HepG2 (cell line): ENCODE data around the gene SNIP1. TPM values are rescaled to one million over a fixed set of nuclear protein-coding genes. Genes with fewer than 3 reads are reported as not detected.

Experiments used
- ATF7-NPFF ChIP-seq: sonication (generic); formaldehyde crosslinking; IDR thresholded peaks from 2 replicates; pipeline ENCODE4 v1.8.1; 2023; ENCODE audit warnings: mild to moderate bottlenecking, low read depth, missing genetic modification reagents, moderate library complexity
- BORCS8-MEF2B ChIP-seq: sonication (generic); formaldehyde crosslinking; IDR thresholded peaks from 2 replicates; pipeline ENCODE4 v1.8.0; 2022; ENCODE audit warnings: mild to moderate bottlenecking, missing genetic modification reagents
- GTF2F1 ChIP-seq: fragments of 150-350 bp; IDR thresholded peaks from 2 replicates; pipeline ENCODE4 v1.6.1; 2014; ENCODE audit warnings: low read length
- HES4 ChIP-seq: sonication (generic); formaldehyde crosslinking; IDR thresholded peaks from 2 replicates; pipeline ENCODE4 v1.9.0; 2021; ENCODE audit warnings: mild to moderate bottlenecking, missing genetic modification reagents, borderline replicate concordance
- NFYC ChIP-seq: IDR thresholded peaks from 2 replicates; pipeline ENCODE4 v1.6.1; 2016; ENCODE audit warnings: missing genetic modification reagents, missing compliant biosample characterization
- SRF ChIP-seq: IDR thresholded peaks from 2 replicates; pipeline ENCODE4 v1.6.1; 2011; ENCODE audit warnings: mild to moderate bottlenecking, low read depth, low read length, moderate library complexity
- SRSF9 ChIP-seq: fragments of 200-400 bp; formaldehyde crosslinking; IDR thresholded peaks from 2 replicates; pipeline ENCODE4 v1.6.1; 2018; ENCODE audit warnings: borderline replicate concordance, mild to moderate bottlenecking, low read depth, low read length; ENCODE audit not compliant: insufficient read depth, poor library complexity, severe bottlenecking
- ZNF20 ChIP-seq: sonication (generic); formaldehyde crosslinking; IDR thresholded peaks from 2 replicates; pipeline ENCODE4 v1.4.0; 2020; ENCODE audit warnings: mild to moderate bottlenecking, moderate library complexity, missing genetic modification reagents
- ZNF296 ChIP-seq: sonication (generic); formaldehyde crosslinking; conservative IDR thresholded peaks from 2 replicates; pipeline ENCODE4 v1.5.0; 2020; ENCODE audit warnings: mild to moderate bottlenecking, missing genetic modification reagents
- ZNF772 ChIP-seq: sonication (generic); formaldehyde crosslinking; IDR thresholded peaks from 2 replicates; pipeline ENCODE4 v1.5.0; 2020; ENCODE audit warnings: mild to moderate bottlenecking, missing genetic modification reagents
- polyA plus RNA-seq, 8 experiments: library from polyadenylated mRNA; depleted of rRNA in 3 of 8; stranded (reverse) in 7 of 8; unstranded in 1 of 8; fragments of >200 nt; fragmentation: Illumina TruSeq in 4 of 8; extraction: Trizol in 4 of 8; gene quantifications; 2 replicates each; pipeline versions ENCODE4 v1.2.1 to v1.2.3, GENCODE V29; 2011 to 2016; ENCODE audit warnings: low read depth in 4 of 8, missing spikeins in 1 of 8, mixed read lengths in 1 of 8; ENCODE audit not compliant: insufficient read depth in 1 of 8
- total RNA-seq, 5 experiments: library from RNA; depleted of rRNA; stranded (reverse); fragments of >200 nt; fragmentation: Illumina TruSeq; extraction: Trizol; gene quantifications; 2 replicates each; pipeline ENCODE4 v1.2.3, GENCODE V29; 2016; ENCODE audit warnings: low read depth in 1 of 5
- TF ChIP-seq, protein P1 (sequence below): sonication (generic); formaldehyde crosslinking; IDR thresholded peaks from 2 replicates; pipeline ENCODE4 v1.4.0; 2020; ENCODE audit warnings: missing genetic modification reagents
- TF ChIP-seq, protein P2 (sequence below): sonication (generic); formaldehyde crosslinking; IDR thresholded peaks from 2 replicates; pipeline ENCODE4 v1.4.0; 2020; ENCODE audit warnings: missing genetic modification reagents
- TF ChIP-seq, protein P3 (sequence below): sonication (generic); formaldehyde crosslinking; IDR thresholded peaks from 2 replicates; pipeline ENCODE4 v1.4.0; 2020; ENCODE audit warnings: missing genetic modification reagents
- TF ChIP-seq, protein P4 (sequence below): sonication (generic); formaldehyde crosslinking; IDR thresholded peaks from 2 replicates; pipeline ENCODE4 v1.5.1; 2020; ENCODE audit warnings: mild to moderate bottlenecking, missing genetic modification reagents, borderline replicate concordance
- TF ChIP-seq, protein P5 (sequence below): sonication (generic); formaldehyde crosslinking; conservative IDR thresholded peaks from 2 replicates; pipeline ENCODE4 v1.5.0; 2020; ENCODE audit warnings: missing genetic modification reagents

The SNIP1 gene
- total and polyA plus RNA-seq, 2 of the 13 experiments (the other 11 are each of a cell fraction or from before 2014, with no cell fraction given), result 5.5 to 11.2 TPM

DNA sequence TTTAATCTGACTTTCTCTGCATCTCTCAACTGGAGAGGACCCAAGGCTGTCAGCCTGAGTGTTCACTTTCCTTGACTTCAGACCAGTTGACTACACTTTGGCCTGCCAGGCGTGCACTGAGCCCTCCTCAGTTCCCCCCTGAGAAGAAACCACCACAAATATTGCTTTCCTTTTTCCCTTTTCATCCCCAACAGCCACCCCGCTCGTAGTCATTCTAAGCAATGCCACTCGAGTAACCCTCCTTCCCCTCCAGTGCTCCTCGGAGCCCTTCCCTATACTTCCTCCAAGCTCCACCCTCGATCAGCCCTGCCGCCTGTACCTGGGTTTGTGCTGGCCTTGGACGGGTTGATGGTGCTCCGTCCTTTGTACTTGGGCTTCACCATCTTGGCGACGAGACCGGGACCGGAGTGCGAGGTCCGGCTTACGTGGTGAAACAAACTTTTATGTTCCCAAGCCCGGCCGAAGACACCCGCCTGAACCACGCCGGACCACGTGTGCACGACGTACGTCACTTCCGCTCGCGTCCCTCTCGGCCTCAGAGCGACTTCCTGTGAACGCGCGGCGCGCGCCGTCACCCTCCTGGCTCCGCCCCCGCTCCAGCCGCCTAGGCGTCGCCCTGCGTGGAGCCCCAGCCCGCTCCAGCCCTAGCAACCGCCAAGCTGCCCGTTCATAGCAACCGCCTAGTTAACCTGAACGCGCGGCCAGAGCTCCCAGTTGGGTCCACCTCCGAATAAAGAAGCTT lies 41.5 kb upstream of the SNIP1 start, which contains the start of gene GNL2 (continued):
- no peak for TF ChIP-seq ZNF20 (CRISPR knock-in tag)
- TF ChIP-seq ZNF296 (CRISPR knock-in tag), result no peak
- no peak; the same call in 1 of the 2 replicates for TF ChIP-seq NFYC
- TF ChIP-seq, protein P1, sequence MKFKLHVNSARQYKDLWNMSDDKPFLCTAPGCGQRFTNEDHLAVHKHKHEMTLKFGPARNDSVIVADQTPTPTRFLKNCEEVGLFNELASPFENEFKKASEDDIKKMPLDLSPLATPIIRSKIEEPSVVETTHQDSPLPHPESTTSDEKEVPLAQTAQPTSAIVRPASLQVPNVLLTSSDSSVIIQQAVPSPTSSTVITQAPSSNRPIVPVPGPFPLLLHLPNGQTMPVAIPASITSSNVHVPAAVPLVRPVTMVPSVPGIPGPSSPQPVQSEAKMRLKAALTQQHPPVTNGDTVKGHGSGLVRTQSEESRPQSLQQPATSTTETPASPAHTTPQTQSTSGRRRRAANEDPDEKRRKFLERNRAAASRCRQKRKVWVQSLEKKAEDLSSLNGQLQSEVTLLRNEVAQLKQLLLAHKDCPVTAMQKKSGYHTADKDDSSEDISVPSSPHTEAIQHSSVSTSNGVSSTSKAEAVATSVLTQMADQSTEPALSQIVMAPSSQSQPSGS (CRISPR knock-in tag), result peak; percentile 57; the same call in 1 of the 2 replicates
- no peak for TF ChIP-seq SRSF9
- no peak for TF ChIP-seq GTF2F1
- peak; percentile 85 for TF ChIP-seq BORCS8-MEF2B (CRISPR knock-in tag)
- TF ChIP-seq, protein P2, sequence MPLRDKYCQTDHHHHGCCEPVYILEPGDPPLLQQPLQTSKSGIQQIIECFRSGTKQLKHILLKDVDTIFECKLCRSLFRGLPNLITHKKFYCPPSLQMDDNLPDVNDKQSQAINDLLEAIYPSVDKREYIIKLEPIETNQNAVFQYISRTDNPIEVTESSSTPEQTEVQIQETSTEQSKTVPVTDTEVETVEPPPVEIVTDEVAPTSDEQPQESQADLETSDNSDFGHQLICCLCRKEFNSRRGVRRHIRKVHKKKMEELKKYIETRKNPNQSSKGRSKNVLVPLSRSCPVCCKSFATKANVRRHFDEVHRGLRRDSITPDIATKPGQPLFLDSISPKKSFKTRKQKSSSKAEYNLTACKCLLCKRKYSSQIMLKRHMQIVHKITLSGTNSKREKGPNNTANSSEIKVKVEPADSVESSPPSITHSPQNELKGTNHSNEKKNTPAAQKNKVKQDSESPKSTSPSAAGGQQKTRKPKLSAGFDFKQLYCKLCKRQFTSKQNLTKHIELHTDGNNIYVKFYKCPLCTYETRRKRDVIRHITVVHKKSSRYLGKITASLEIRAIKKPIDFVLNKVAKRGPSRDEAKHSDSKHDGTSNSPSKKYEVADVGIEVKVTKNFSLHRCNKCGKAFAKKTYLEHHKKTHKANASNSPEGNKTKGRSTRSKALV (CRISPR knock-in tag), result peak; percentile 54; the same call in 1 of the 2 replicates
- TF ChIP-seq, protein P3, sequence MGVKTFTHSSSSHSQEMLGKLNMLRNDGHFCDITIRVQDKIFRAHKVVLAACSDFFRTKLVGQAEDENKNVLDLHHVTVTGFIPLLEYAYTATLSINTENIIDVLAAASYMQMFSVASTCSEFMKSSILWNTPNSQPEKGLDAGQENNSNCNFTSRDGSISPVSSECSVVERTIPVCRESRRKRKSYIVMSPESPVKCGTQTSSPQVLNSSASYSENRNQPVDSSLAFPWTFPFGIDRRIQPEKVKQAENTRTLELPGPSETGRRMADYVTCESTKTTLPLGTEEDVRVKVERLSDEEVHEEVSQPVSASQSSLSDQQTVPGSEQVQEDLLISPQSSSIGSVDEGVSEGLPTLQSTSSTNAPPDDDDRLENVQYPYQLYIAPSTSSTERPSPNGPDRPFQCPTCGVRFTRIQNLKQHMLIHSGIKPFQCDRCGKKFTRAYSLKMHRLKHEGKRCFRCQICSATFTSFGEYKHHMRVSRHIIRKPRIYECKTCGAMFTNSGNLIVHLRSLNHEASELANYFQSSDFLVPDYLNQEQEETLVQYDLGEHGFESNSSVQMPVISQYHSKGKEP (CRISPR knock-in tag), result no peak
- peak; percentile 82 for TF ChIP-seq ATF7-NPFF (CRISPR knock-in tag)
- TF ChIP-seq SRF, result no peak
- peak; percentile 86 for TF ChIP-seq ZNF772
- TF ChIP-seq HES4 (CRISPR knock-in tag), result 0 out of 2 replicates have a peak, but pooled peaks have one; percentile 23
- TF ChIP-seq, protein P4, sequence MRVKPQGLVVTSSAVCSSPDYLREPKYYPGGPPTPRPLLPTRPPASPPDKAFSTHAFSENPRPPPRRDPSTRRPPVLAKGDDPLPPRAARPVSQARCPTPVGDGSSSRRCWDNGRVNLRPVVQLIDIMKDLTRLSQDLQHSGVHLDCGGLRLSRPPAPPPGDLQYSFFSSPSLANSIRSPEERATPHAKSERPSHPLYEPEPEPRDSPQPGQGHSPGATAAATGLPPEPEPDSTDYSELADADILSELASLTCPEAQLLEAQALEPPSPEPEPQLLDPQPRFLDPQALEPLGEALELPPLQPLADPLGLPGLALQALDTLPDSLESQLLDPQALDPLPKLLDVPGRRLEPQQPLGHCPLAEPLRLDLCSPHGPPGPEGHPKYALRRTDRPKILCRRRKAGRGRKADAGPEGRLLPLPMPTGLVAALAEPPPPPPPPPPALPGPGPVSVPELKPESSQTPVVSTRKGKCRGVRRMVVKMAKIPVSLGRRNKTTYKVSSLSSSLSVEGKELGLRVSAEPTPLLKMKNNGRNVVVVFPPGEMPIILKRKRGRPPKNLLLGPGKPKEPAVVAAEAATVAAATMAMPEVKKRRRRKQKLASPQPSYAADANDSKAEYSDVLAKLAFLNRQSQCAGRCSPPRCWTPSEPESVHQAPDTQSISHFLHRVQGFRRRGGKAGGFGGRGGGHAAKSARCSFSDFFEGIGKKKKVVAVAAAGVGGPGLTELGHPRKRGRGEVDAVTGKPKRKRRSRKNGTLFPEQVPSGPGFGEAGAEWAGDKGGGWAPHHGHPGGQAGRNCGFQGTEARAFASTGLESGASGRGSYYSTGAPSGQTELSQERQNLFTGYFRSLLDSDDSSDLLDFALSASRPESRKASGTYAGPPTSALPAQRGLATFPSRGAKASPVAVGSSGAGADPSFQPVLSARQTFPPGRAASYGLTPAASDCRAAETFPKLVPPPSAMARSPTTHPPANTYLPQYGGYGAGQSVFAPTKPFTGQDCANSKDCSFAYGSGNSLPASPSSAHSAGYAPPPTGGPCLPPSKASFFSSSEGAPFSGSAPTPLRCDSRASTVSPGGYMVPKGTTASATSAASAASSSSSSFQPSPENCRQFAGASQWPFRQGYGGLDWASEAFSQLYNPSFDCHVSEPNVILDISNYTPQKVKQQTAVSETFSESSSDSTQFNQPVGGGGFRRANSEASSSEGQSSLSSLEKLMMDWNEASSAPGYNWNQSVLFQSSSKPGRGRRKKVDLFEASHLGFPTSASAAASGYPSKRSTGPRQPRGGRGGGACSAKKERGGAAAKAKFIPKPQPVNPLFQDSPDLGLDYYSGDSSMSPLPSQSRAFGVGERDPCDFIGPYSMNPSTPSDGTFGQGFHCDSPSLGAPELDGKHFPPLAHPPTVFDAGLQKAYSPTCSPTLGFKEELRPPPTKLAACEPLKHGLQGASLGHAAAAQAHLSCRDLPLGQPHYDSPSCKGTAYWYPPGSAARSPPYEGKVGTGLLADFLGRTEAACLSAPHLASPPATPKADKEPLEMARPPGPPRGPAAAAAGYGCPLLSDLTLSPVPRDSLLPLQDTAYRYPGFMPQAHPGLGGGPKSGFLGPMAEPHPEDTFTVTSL (CRISPR knock-in tag), result no peak
- TF ChIP-seq, protein P5, sequence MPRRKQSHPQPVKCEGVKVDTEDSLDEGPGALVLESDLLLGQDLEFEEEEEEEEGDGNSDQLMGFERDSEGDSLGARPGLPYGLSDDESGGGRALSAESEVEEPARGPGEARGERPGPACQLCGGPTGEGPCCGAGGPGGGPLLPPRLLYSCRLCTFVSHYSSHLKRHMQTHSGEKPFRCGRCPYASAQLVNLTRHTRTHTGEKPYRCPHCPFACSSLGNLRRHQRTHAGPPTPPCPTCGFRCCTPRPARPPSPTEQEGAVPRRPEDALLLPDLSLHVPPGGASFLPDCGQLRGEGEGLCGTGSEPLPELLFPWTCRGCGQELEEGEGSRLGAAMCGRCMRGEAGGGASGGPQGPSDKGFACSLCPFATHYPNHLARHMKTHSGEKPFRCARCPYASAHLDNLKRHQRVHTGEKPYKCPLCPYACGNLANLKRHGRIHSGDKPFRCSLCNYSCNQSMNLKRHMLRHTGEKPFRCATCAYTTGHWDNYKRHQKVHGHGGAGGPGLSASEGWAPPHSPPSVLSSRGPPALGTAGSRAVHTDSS (CRISPR knock-in tag), result no peak
